Lung (tissue), 12 donors: ENCODE measurements around the gene LRRC14B. TPM values are rescaled to one million over a fixed set of nuclear protein-coding genes. Genes with fewer than 3 reads are reported as not detected.

ENCODE experiments used
- ATAC-seq: fragments of 200-7000 bp; cut with Tn5 transposase; one replicate; pipeline ENCODE4 v1.9.1; 2020; ENCODE audit warnings: moderate number of reproducible peaks; ENCODE audit not compliant: insufficient read depth, low FRiP score
- DNase-seq, 3 donors: peaks; one replicate each; pipeline ENCODE4 v3.0.0-alpha.2; 2013 to 2017
- H3K27ac ChIP-seq, 2 donors: one replicate each; pipeline ENCODE4 v1.5.1; 2013; ENCODE audit warnings: mild to moderate bottlenecking in 2 of 2, moderate library complexity in 2 of 2, control low read depth in 1 of 2, inconsistent platforms in 1 of 2, low read depth in 1 of 2, low read length in 1 of 2
- H3K27me3 ChIP-seq, 3 donors: one replicate each; pipeline ENCODE4 v1.5.1; 2013; ENCODE audit warnings: low read length in 2 of 3; ENCODE audit not compliant: control insufficient read depth in 3 of 3, insufficient read depth in 3 of 3
- H3K36me3 ChIP-seq, 4 donors: one replicate each; pipeline ENCODE4 v1.5.1; 2013; ENCODE audit warnings: low read length in 4 of 4, mild to moderate bottlenecking in 1 of 4, moderate library complexity in 1 of 4; ENCODE audit not compliant: control insufficient read depth in 4 of 4, insufficient read depth in 4 of 4
- H3K4me1 ChIP-seq, 5 donors: one replicate each; pipeline ENCODE4 v1.5.1; 2013; ENCODE audit warnings: low read length in 5 of 5, mild to moderate bottlenecking in 2 of 5, moderate library complexity in 1 of 5; ENCODE audit not compliant: control insufficient read depth in 5 of 5, insufficient read depth in 5 of 5
- H3K4me3 ChIP-seq: one replicate; pipeline ENCODE4 v1.5.1; 2013; ENCODE audit warnings: mild to moderate bottlenecking, control low read depth, moderate library complexity
- H3K9ac ChIP-seq, 2 donors: one replicate each; pipeline ENCODE4 v1.5.1; 2013; ENCODE audit warnings: low read length in 2 of 2, control low read depth in 1 of 2; ENCODE audit not compliant: insufficient read depth in 1 of 2
- H3K9me3 ChIP-seq, 4 donors: one replicate each; pipeline ENCODE4 v1.5.1; 2013; ENCODE audit warnings: low read length in 3 of 4, mild to moderate bottlenecking in 1 of 4, moderate library complexity in 1 of 4; ENCODE audit not compliant: control insufficient read depth in 4 of 4, insufficient read depth in 3 of 4
- CTCF ChIP-seq: IDR thresholded peaks from 2 replicates; pipeline ENCODE4 v1.5.1; 2012; ENCODE audit warnings: mild to moderate bottlenecking; ENCODE audit errors: control extremely low read depth, extremely low read depth
- WGBS, 2 donors: extraction: QIAGEN DNeasy Blood & Tissue Kit; methylation state at CpG; one replicate each; pipeline ENCODE4 v1.1.7; 2013; 5-methylcytosine and 5-hydroxymethylcytosine counted together
- polyA plus RNA-seq, 2 donors: library from polyadenylated mRNA; stranded (reverse); fragments of 200-250 nt; gene quantifications; one replicate each; pipeline ENCODE4 v1.2.1, GENCODE V29; 2013
- total RNA-seq, 2 donors: library from RNA; depleted of rRNA in 1 of 2; stranded (reverse); fragments of >200 nt in 1 of 2; gene quantifications; one replicate each; pipeline ENCODE4 v1.2.1, GENCODE V29; 2014 to 2021
- donor health status: control.
- donor health status: control.
- donor health status: Bipolar disorder and iron deficiency.
- donor health status: healthy.
- donor health status: DM: yes; HTN: yes; CAD: no.

LRRC14B gene
- total and polyA plus RNA-seq, 4 donors: 0.14 TPM; not detected in 3

- WGBS, 2 donors: 86 to 87% methylated on average over 15 of the region's 15 CpGs
- ATAC-seq (no peak), DNase-seq (no peak)
- peak overlapping the region in 1 of 2 donors; percentile 74 for H3K27ac ChIP-seq
- H3K36me3 ChIP-seq: peaks cover 0 to 5% (median 2%) of the 10 kb centered on the region in 4 donors
- peaks cover 0 to 5% (median 0%) of the 10 kb centered on the region in 5 donors for H3K4me1 ChIP-seq
- H3K9me3 ChIP-seq: no peaks in the 10 kb centered on the region
- peaks cover 0 to 6% (median 3%) of the 10 kb centered on the region in 3 donors for H3K27me3 ChIP-seq
- H3K4me3 ChIP-seq: no peak overlapping the region
- no peak overlapping the region for H3K9ac ChIP-seq
- TF ChIP-seq CTCF: no peak
Observed at GRCh38 chr5:194102-194501, 2.8 kb downstream of the LRRC14B start.

GRCh38 chr5:194603-195209 is 3.4 kb downstream of the LRRC14B start:
- Histone ChIP-seq H3K9me3 (no peaks in the 10 kb centered on the region), H3K4me1 (peaks cover 0 to 5% (median 0%) of the 10 kb centered on the region in 5 donors), H3K4me3 (no peak overlapping the region), H3K9ac (no peak overlapping the region), H3K36me3 (peaks cover 0 to 6% (median 2%) of the 10 kb centered on the region in 4 donors), H3K27me3 (peaks cover 0 to 6% (median 3%) of the 10 kb centered on the region in 3 donors), H3K27ac (peak overlapping the region in 1 of 2 donors; percentile 38)
- WGBS, 2 donors: 93 to 94% methylated on average over 36 of the region's 36 CpGs
- no peak for ATAC-seq
- TF ChIP-seq CTCF: no peak
- DNase-seq: no peak

DNA sequence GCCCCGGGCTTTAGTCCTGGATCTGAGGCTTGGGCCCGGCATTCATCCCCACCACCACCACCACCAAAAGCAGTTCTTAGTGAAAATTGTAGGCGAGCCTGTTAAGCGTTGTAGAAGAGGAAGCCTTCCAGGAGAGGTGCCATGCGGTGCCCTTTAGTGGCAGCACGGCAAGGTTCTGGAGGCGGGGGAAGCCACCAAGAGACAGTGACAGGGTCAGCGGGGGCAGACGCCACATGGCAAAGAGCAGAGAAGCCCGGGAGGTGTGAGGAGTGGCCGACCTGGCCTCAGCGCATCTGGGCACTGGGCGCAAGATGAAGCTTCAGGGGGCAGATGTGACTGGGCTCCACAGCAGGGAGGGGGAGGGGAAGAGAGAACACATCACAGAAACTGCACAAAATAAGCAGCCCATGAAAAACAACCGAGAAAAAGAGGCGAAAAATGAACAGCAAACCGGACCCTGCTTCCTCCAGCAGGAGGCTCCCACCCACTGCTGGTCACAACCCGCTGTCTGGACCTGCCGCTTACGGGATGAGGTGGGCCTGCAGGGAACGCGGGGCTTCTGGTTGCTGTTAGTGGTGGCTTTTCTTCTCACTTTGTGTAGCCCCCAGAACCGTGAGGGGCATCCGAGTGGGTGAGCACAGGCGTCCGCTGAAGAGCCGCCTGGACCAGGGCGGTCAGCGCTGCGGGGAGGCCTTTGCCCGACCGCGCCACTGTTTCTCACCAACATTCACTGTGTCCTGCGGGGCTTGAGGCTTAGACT is 4.3 kb downstream of the LRRC14B start:
- WGBS, 2 donors: 82 to 83% methylated on average over 33 of the region's 33 CpGs
- ATAC-seq (no peak), DNase-seq (peak in 1 of 3 donors; percentile 10)

More for the DNA sequence above, 4.3 kb downstream of the LRRC14B start:
- H3K27me3 ChIP-seq: peaks cover 0 to 3% (median 0%) of the 10 kb centered on the region in 3 donors
- H3K27ac ChIP-seq: peak overlapping the region in 1 of 2 donors; percentile 38
- no peak overlapping the region for H3K4me3 ChIP-seq
- H3K36me3 ChIP-seq: peaks cover 0 to 6% (median 3%) of the 10 kb centered on the region in 4 donors
- no peak for TF ChIP-seq CTCF
- no peak overlapping the region for H3K9ac ChIP-seq
- no peaks in the 10 kb centered on the region for H3K4me1 ChIP-seq
- H3K9me3 ChIP-seq: no peaks in the 10 kb centered on the region
